GM12874 (cell line): ENCODE data around the gene PYGB.

ENCODE experiments used
- CTCF ChIP-seq: IDR thresholded peaks from 2 replicates; pipeline ENCODE4 v1.5.1; 2011; ENCODE audit warnings: low read depth, mild to moderate bottlenecking, control low read depth, low read length, moderate library complexity; ENCODE audit not compliant: insufficient read depth

PYGB gene

GRCh38 chr20:25221592-25222460 is 26.1 kb upstream of the PYGB start:
- no peak for TF ChIP-seq CTCF

- TF ChIP-seq CTCF: no peak
These were observed 25.3 kb upstream of the PYGB start for GRCh38 chr20:25222461-25223178.

GRCh38 chr20:25223179-25223661 is 24.7 kb upstream of the PYGB start:
- no peak for TF ChIP-seq CTCF

GRCh38 chr20:25223765-25224720 is 23.8 kb upstream of the PYGB start:
- no peak for TF ChIP-seq CTCF

GRCh38 chr20:25224941-25225340 is 22.9 kb upstream of the PYGB start:
- no peak for TF ChIP-seq CTCF

GRCh38 chr20:25225642-25226432 is 22.0 kb upstream of the PYGB start:
- no peak for TF ChIP-seq CTCF
